Activated CD8-positive, alpha-beta memory T cell treated with anti-CD3 and anti-CD28 coated beads, Interleukin-2, amount 50 U/mL, for 48 hours (primary cell): ENCODE measurements around the gene WDR20.

Experiments
- DNase-seq: peaks from one replicate; pipeline ENCODE4 v3.0.0-alpha.2; 2020

The WDR20 gene

GRCh38 chr14:102201776-102202175, 62.1 kb downstream of the WDR20 start:
- no peak for DNase-seq

GRCh38 chr14:102202944-102203343, 63.2 kb downstream of the WDR20 start:
- DNase-seq: no peak

DNA sequence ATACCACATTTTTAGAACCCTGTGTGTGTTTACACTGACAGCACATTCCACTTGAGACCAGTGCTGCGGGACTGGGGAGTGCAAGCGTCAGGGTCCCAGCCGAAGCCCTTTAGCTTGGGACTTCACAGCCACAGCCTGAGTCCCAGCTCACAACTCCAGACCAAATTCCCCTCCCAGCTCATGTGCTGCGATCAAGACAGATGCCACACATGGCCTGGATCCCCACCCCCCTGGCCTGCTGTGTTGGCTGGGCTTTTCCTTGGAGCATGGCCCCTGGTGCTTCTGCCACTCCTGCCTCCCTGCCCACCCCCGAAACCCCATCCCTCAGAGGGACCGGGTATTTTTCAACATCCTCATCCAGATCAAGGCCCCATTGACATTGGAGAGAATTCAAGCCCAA, 63.7 kb downstream of the WDR20 start:
- DNase-seq: no peak

DNA sequence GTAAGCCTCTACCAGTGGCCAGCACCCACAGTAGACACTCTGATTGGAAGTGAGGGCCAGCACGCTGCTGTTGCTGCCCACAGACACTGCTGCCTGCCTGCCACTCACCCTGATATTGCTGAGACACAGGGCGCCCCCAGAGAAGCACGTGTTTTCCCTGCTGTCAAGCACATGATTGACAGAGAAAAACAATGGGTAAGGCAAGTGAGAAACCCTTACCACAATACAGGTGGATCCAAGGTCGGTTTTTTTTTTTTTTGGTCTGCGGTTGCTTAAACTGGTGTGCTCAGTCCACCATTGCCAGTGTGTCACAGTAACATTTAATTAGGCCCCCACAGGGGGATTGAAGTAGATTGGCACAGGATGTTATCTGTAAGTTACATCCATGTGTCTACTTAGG, 65.9 kb downstream of the WDR20 start:
- no peak for DNase-seq

DNA sequence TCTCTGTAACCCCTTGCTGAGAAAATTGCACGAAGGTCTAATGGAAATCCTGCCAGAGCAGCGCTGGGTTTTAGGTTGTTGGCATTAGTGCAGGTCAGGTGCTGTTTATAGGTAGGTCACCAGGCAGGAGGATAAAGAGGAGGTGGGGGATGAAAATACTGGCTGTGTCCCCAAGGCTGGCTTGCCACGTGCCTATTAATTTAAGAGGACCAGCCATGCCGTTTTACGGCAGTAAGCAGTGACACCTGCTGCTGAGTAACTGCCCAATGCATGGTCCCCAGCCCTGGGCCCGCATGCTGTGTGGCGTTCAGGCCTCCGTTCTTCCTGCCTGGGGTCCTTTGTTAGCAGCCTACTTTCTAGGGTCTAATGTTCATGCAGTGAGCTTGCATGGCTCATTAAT, 67.2 kb downstream of the WDR20 start:
- no peak for DNase-seq

DNA sequence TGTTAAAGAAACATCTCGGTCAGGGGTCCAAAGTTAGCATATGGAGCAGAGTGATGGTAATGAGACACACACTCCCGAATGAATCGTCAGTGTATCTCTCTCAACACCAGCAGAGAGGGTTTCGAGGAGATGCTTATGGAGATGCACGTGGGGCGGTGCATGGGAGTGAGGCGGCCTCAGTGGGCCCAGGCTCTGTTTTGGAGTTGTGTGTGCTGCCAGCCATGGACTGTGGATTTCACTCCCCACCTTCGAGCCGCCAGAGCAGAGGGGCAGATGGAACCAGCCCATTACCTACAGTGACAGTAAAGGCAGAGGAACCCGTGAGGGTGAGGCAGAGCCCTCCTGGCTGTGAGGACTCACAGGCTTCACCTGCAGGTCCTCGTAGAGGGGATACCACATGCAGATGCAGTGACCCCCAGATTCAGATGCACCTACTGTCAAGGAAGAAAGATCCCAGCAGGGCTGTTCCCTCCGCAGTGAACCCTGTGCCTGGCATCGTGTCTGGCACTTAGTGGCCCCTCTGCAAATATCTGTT, 68.2 kb downstream of the WDR20 start:
- no peak for DNase-seq

- no peak for DNase-seq
Observed at GRCh38 chr14:102208741-102209140, 69.0 kb downstream of the WDR20 start.

GRCh38 chr14:102209224-102209966, 69.7 kb downstream of the WDR20 start:
- DNase-seq: no peak

DNA sequence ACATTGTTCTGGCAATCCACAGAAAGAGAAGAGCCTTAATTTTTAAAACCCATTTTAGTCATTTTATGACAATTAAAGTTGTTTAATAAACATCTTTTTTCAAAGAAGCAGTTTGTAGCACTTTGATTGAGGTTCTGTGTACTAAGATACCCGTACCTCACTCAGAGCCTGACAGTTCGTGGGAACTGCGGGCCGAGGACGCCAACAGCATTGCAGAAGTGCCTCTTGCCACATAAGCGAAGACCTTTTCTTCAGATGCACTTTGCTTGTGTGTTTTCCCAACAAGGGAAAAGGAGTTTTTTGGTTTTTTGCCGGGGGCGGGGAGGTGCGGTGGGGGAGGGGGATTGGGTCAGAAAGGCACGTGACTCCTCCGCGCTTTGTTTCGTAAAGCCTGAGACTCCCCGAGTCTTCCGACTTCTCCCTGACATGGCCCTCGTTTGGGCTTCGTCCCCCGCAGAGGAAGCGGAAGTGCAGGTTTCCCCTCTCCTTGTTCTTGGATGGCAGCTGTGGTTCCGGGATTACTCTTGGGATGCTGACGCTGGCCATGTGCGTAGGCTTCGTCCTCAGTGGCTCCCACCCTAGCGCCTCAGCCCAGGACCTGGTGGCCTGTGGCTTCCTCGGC, 70.8 kb downstream of the WDR20 start:
- DNase-seq: no peak

GRCh38 chr14:102211240-102211639, 71.5 kb downstream of the WDR20 start:
- DNase-seq: no peak

DNA sequence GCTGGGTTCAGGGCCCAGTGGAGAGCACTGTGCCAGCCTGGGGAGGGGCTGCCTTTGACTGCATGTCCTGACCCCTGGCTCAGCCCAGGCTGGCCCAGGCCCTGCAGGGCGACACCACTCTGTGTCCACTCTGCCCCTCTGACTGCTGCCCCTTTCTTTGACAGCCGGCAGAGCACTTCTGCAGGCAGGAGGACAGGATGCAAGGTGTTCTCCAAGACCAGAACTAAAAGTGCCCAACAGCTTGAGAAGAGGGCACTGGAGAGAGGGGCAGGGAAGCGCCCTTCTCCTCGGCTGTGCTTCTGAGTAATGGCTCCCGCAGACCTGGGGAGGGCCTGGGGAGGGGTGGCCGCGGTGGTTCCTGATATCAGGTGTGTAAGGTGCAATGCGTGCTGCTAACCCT, 72.7 kb downstream of the WDR20 start:
- DNase-seq: no peak

DNA sequence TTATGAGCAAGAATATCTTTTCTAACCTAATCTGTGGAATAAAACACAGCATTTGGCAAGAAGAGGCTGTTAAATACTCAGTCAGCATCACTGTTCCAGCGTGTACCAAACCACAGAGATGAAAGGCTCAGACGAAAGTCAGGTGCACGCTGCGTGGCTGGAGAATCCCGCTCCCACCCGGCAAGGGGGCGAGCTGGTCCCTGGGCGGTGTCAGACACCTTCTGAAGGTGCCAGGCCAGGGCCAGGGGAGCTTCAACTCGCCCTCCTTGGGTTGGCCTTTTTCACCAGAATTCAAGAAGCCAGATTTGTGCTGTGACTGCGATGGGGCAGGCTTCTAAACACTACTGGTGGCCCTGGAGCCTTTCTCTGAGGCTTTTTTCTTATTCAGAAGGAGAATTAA, 73.1 kb downstream of the WDR20 start:
- no peak for DNase-seq

GRCh38 chr14:102213470-102213869, 73.8 kb downstream of the WDR20 start:
- DNase-seq: no peak

GRCh38 chr14:102213984-102214658, 74.4 kb downstream of the WDR20 start:
- no peak for DNase-seq

GRCh38 chr14:102215071-102215470, 75.4 kb downstream of the WDR20 start:
- no peak for DNase-seq

DNA sequence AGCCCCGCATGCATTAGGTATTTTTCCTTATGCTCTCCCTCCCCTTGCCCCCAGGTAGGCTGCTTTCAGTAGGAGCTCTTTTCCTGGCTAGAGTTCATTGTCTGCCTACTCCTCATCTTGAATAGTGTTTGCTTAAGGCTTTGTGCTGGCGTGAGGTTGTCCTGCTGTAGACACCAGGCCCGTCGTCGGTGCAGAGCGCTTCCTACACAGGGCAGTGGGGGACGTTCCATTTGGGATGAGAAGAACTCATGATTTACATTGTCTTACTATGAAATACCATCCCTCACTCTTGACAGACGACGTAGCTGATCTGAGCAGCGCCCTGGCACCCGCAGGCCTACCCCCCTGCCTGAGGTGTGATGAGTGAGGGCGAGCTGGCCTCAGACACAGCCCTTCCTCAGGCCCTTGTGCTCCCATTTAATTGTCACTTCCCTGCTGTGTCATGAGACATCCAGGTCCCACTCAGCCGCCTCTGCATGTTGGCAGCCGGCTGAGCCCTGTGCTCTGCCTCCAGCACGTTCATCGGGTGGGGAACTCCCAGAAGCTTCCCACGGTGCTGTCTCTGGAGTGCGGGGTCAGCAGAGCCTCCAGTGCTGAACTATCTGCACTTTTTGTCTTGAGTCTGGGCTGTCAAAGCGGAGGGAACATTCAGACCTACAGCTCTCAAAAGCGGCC, 76.0 kb downstream of the WDR20 start:
- no peak for DNase-seq

DNA sequence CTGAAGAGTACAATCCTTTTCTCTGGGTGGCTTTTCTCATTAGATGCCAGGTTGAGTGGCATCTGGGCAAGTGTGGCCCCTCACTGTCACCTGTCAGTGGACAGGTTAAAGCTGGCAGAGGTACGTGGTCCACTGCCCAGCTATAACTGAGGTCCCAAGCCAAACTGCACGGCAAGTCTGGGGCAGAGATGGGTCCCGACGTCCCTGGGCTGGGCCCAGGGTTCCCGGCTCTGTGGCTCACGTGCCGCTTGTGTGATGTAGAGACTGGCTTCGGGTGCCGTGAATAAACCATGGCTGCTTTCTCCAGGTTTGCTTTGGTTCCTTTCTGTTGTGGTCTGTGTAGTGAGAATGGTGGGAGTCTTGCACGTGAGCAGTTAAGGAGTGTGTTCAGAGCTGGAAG, 77.7 kb downstream of the WDR20 start:
- no peak for DNase-seq

DNA sequence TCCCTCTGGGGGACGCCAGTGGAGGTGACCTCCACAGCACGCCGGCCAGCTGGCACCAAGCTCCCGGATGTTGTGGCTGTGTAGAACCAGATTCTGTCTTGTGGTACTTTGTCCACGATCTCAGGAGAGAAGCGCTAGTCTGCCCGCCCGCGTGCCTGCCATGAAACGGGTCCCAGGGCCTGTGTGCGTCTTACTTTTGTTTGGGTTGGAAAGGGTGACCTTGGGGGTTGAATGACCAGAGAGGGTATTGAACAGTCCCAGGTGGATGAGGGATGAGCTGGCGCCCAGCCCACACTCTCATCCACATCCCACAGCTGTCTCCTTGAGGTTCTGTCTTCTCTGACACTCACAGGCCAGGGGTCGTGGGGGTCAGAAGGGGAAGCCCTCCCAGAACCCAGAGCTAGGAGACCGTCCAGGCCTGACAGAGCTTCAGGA, 78.3 kb downstream of the WDR20 start:
- DNase-seq: no peak

- no peak for DNase-seq
Observed at GRCh38 chr14:102218688-102219087, 79.0 kb downstream of the WDR20 start.

DNA sequence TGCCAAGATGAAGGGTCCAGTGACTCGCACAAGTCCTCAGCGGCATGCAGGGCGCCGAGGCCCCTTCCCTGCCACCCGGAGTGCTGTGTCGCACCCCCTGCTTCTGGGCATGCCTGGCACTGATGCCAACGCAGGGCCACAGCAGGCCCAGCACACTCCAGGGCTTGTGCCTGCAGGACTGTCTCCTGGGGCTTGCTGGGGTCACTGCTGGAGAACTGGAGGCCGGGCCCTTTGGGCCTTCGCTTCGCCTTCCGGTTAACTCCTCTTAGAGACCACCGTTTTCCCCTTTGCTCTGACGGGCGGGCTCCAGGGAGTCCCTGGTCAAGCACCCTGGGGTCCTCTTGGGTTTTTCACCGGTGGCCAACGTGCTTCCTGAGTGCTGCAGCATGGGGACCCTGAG, 79.6 kb downstream of the WDR20 start:
- no peak for DNase-seq

DNA sequence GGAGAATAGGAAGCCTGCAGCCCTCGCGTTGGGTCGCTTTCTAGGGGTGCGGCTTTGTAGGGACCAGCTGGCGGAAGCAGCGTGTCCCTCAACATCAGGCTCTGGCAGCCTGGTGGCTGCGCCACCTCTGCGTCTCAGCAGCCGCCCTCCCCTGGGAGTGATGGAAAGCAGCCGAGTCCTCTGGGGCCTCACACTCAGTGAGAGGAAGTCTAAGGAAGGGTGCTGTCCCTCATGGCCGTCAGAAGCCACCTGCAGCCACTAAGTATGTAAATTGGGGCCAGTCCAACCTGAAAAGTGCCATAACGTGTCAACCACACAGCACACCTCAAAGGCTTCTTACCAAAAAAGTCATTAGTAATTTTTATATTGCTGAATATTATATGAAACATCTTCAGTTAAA, 80.3 kb downstream of the WDR20 start:
- DNase-seq: no peak

GRCh38 chr14:102221026-102221425, 81.3 kb downstream of the WDR20 start:
- DNase-seq: no peak

DNA sequence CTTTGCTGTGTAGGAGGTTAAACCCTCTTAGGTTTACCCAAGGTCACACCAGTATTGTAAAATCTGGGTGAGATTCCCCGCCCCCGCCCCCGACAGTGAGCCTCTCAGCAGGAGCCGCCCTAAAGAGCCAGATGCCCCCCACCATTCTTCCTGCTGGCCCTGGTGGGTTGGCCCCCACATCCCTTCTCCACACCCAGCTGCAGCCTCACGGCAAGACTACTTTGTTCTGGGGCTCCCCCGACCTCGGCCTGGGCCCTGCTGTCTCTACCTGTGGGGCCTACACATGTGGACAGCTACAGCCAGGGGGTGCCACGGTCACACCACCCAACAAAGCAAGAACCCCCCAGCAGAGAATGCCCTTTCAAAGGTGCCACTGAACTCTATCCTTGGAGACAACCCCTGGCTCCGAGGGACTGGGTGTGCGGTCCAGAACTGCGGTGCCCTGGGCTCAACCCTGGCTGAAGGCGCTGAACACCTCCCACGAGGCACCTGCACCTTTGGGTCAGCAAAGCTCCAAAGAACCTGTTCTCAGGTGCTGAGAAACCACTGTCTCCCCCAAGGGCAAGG, 82.4 kb downstream of the WDR20 start:
- DNase-seq: no peak
